Spleen (tissue), 11 donors: ENCODE results near the gene SEC16A. TPM values are rescaled to one million over a fixed set of nuclear protein-coding genes. Genes with fewer than 3 reads are reported as not detected.

Experiments used
- DNase-seq: peaks from one replicate; pipeline ENCODE4 v3.0.0-alpha.2; 2020
- H3K27ac ChIP-seq, 8 donors: fragments of 200-600 bp; sonication (generic) in 7 of 8; 1 replicate in 4 of 8; 2 replicates in 4 of 8; pipeline versions ENCODE4 v1.5.0 to v1.8.0; 2016 to 2021; ENCODE audit warnings: inconsistent platforms in 4 of 8, mild to moderate bottlenecking in 4 of 8, moderate library complexity in 1 of 8
- H3K27me3 ChIP-seq, 7 donors: fragments of 200-600 bp; sonication (generic) in 6 of 7; replicated peaks in 1 of 7; 1 replicate in 4 of 7; 2 replicates in 3 of 7; pipeline versions ENCODE4 v1.5.0 to v1.8.0; 2016 to 2021; ENCODE audit warnings: inconsistent platforms in 3 of 7, mild to moderate bottlenecking in 1 of 7
- H3K36me3 ChIP-seq, 6 donors: fragments of 200-600 bp; sonication (generic) in 5 of 6; 1 replicate in 4 of 6; 2 replicates in 2 of 6; pipeline versions ENCODE4 v1.5.0 to v1.8.0; 2016 to 2021; ENCODE audit warnings: inconsistent platforms in 2 of 6
- H3K4me1 ChIP-seq, 6 donors: fragments of 200-600 bp; sonication (generic) in 5 of 6; 1 replicate in 3 of 6; 2 replicates in 3 of 6; pipeline versions ENCODE4 v1.5.0 to v1.8.0; 2016 to 2021; ENCODE audit warnings: inconsistent platforms in 3 of 6
- H3K4me3 ChIP-seq, 8 donors: fragments of 200-600 bp; sonication (generic) in 7 of 8; 1 replicate in 4 of 8; 2 replicates in 4 of 8; pipeline versions ENCODE4 v1.5.0 to v1.8.0; 2016 to 2021; ENCODE audit warnings: inconsistent platforms in 4 of 8, mild to moderate bottlenecking in 4 of 8, moderate library complexity in 2 of 8
- H3K9me3 ChIP-seq, 8 donors: fragments of 200-600 bp; sonication (generic) in 7 of 8; 1 replicate in 4 of 8; 2 replicates in 4 of 8; pipeline versions ENCODE4 v1.5.0 to v1.8.0; 2016 to 2021; ENCODE audit warnings: inconsistent platforms in 4 of 8
- CTCF ChIP-seq, 11 experiments: fragments of 200-600 bp in 7 of 11; fragments of 450-650 bp in 4 of 11; sonication (generic) in 4 of 11; IDR thresholded peaks in 8 of 11; conservative IDR thresholded peaks in 3 of 11; 1 replicate in 7 of 11; 2 replicates in 4 of 11; pipeline versions ENCODE4 v1.4.0 to v1.8.0; 2016 to 2021; ENCODE audit warnings: antibody characterized with exemption in 11 of 11, inconsistent platforms in 4 of 11, mild to moderate bottlenecking in 1 of 11
- POLR2A ChIP-seq, 3 donors: fragments of 450-650 bp; IDR thresholded peaks; one replicate each; pipeline ENCODE4 v1.5.1; 2017; ENCODE audit warnings: antibody characterized with exemption in 3 of 3, mild to moderate bottlenecking in 1 of 3
- POLR2AphosphoS5 ChIP-seq, 3 donors: sonication (generic); formaldehyde crosslinking; IDR thresholded peaks; one replicate each; pipeline ENCODE4 v1.5.1; 2017; ENCODE audit warnings: antibody characterized with exemption in 3 of 3
- WGBS, 5 donors: extraction: QIAGEN DNeasy Blood & Tissue Kit in 3 of 5; methylation state at CpG; one replicate each; pipeline versions ENCODE4 v1.1.5 to v1.1.7; 2013 to 2018; 5-methylcytosine and 5-hydroxymethylcytosine counted together
- intact Hi-C: fragments of 100-400 bp; cut with DNase I; formaldehyde crosslinking; loops from one replicate; pipeline ENCODE4 v1.15.0; 2023; ENCODE audit warnings: low total_unique reads
- polyA plus RNA-seq, 3 donors: library from polyadenylated mRNA; stranded (reverse); fragments of 200-250 nt; gene quantifications; one replicate each; pipeline ENCODE4 v1.2.1, GENCODE V29; 2013
- total RNA-seq, 7 donors: library from RNA; depleted of rRNA in 3 of 7; stranded (reverse); fragments of >200 nt in 3 of 7; fragmentation: NEBNext Ultra II Directional in 4 of 7; extraction: Animal tissue kit (Norgen Biotek cat#: 25700) in 4 of 7; gene quantifications; one replicate each; pipeline versions ENCODE4 v1.1.0 to v1.2.1, GENCODE V29; 2016 to 2021
- donor health status: healthy with polysubstance abuse.
- donor health status: DM: no; HTN: no; CAD: no; lungs with moderate emphysema.
- donor health status: DM: no; HTN: no; CAD: no.
- donor health status: Bipolar disorder and iron deficiency.
- donor health status: healthy.
- donor health status: DM: no; HTN: no; CAD: no.
- donor health status: DM: yes; HTN: yes; CAD: no.

The SEC16A gene
- total and polyA plus RNA-seq, 10 donors = 35.0 to 92.1 (median 75.1) TPM

DNA sequence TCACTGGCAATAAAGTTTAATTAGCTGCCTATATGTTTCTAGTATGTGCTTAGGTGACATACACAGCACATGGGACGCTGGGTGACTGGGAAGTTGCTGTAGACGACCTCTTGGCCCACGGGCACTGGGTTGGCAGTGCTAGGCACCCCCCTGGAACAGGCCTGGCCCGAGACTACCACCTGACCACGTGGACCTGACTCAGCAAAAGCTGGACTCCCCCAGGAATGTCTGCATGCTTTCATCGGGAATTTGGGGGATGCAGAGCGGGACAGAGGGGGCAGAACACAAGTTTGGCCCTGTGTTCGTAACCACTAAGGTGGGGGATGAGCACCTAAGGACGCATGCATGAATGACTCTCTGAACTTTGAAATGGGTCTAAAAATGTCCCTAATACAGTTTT, 26.6 kb downstream of the SEC16A start:
- no peak overlapping the region for H3K4me3 ChIP-seq
- H3K9me3 ChIP-seq = no peaks in the 10 kb centered on the region
- TF ChIP-seq POLR2AphosphoS5 (IDR thresholded peaks at IDR 0.05) = no peak
- TF ChIP-seq CTCF (IDR thresholded peaks at IDR 0.05 in 8 of 11, conservative IDR thresholded peaks at IDR 0.05 in 3 of 11) = no peak
- TF ChIP-seq POLR2A (IDR thresholded peaks at IDR 0.05) = no peak
- 89 to 94% (median 92%) methylated on average over 9 of the region's 9 CpGs for WGBS, 5 donors
- H3K4me1 ChIP-seq = no peaks in the 10 kb centered on the region
- no peaks in the 10 kb centered on the region for H3K27me3 ChIP-seq
- intact Hi-C loops = no loop called here
- H3K27ac ChIP-seq = no peak overlapping the region
- H3K36me3 ChIP-seq = peaks cover 12 to 100% (median 99%) of the 10 kb centered on the region in 6 donors
- no peak for DNase-seq

GRCh38 chr9:136455043-136456002, 27.5 kb downstream of the SEC16A start:
- Histone ChIP-seq H3K27ac (no peak overlapping the region), H3K36me3 (peaks cover 8 to 100% (median 99%) of the 10 kb centered on the region in 6 donors), H3K4me1 (no peaks in the 10 kb centered on the region), H3K4me3 (no peak overlapping the region), H3K27me3 (no peaks in the 10 kb centered on the region), H3K9me3 (no peaks in the 10 kb centered on the region)
- TF ChIP-seq CTCF (IDR thresholded peaks at IDR 0.05 in 8 of 11, conservative IDR thresholded peaks at IDR 0.05 in 3 of 11) (no peak), POLR2AphosphoS5 (IDR thresholded peaks at IDR 0.05) (peak in 2 of 3 donors; percentile 6 to 58)
- intact Hi-C loops = no loop called here
- WGBS, 5 donors = 93 to 97% (median 95%) methylated on average over 33 to 43 of the region's 43 CpGs
- DNase-seq = no peak

- H3K4me1 ChIP-seq = no peaks in the 10 kb centered on the region
- no peak overlapping the region for H3K27ac ChIP-seq
- WGBS, 5 donors = 91 to 95% (median 92%) methylated on average over 23 to 25 of the region's 25 CpGs
- H3K36me3 ChIP-seq = peaks cover 2 to 100% (median 99%) of the 10 kb centered on the region in 6 donors
- no peak for DNase-seq
- intact Hi-C loops = no loop called here
- H3K27me3 ChIP-seq = no peaks in the 10 kb centered on the region
- H3K4me3 ChIP-seq = no peak overlapping the region
- TF ChIP-seq POLR2A (IDR thresholded peaks at IDR 0.05) = no peak
- TF ChIP-seq POLR2AphosphoS5 (IDR thresholded peaks at IDR 0.05) = peak in 1 of 3 donors; percentile 46
- TF ChIP-seq CTCF (IDR thresholded peaks at IDR 0.05 in 8 of 11, conservative IDR thresholded peaks at IDR 0.05 in 3 of 11) = no peak
- H3K9me3 ChIP-seq = no peaks in the 10 kb centered on the region
Observed at GRCh38 chr9:136454026-136454796, 28.6 kb downstream of the SEC16A start.

DNA sequence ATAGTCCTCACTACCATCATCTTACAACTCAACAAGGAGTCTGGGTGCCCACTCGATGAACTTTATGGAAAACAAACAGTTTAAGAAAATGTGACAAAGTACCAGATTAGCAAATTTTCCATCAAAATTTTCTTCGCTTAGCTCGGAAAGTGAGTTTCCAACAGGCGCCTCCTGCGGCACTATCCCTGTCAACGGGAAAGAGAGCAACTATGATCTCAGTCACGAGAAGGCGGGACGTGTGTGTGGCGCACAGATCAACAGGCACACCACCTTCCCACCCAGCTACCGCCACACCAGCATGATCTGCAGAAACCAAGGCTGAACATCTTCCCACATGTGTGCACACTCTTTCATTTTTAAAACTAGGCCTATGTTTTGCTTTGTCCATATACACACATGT, 29.5 kb downstream of the SEC16A start:
- 90 to 97% (median 96%) methylated on average over 11 of the region's 11 CpGs for WGBS, 5 donors
- TF ChIP-seq POLR2A (IDR thresholded peaks at IDR 0.05) (no peak), CTCF (IDR thresholded peaks at IDR 0.05 in 8 of 11, conservative IDR thresholded peaks at IDR 0.05 in 3 of 11) (no peak), POLR2AphosphoS5 (IDR thresholded peaks at IDR 0.05) (no peak)

More for the DNA sequence above, 29.5 kb downstream of the SEC16A start:
- intact Hi-C loops = no loop called here
- Histone ChIP-seq H3K9me3 (no peaks in the 10 kb centered on the region), H3K27me3 (no peaks in the 10 kb centered on the region), H3K36me3 (peaks cover 2 to 100% (median 97%) of the 10 kb centered on the region in 6 donors), H3K4me1 (no peaks in the 10 kb centered on the region), H3K4me3 (no peak overlapping the region), H3K27ac (no peak overlapping the region)
- DNase-seq = no peak
